RWPE2 (cell line): Measurements from ENCODE around the gene GRIK2.
A peak's percentile ranks its signal among the peaks of the same experiment; 100 is the strongest.

Source experiments
- ATAC-seq: fragments of 200-7000 bp; cut with Tn5 transposase; 3 replicates; pipeline ENCODE4 v1.9.1; 2021; ENCODE audit warnings: low read depth
- DNase-seq: peaks from one replicate; pipeline ENCODE4 v3.0.0-alpha.2; 2020; ENCODE audit warnings: low spot score
- H3K27ac ChIP-seq: fragments of 450-650 bp; 2 replicates; pipeline ENCODE4 v1.5.1; 2017; ENCODE audit warnings: mild to moderate bottlenecking; ENCODE audit not compliant: poor library complexity, severe bottlenecking
- H3K27me3 ChIP-seq: fragments of 250-450 bp; sonication (Bioruptor Pico); 2 replicates; pipeline ENCODE4 v1.5.1; 2021; ENCODE audit warnings: mild to moderate bottlenecking, moderate library complexity; ENCODE audit not compliant: insufficient read depth, poor library complexity, severe bottlenecking
- H3K36me3 ChIP-seq: fragments of 250-450 bp; sonication (Bioruptor Pico); 2 replicates; pipeline ENCODE4 v1.5.1; 2020; ENCODE audit warnings: low read depth, mild to moderate bottlenecking, moderate library complexity
- H3K4me1 ChIP-seq: fragments of 250-450 bp; sonication (Bioruptor Pico); 2 replicates; pipeline ENCODE4 v1.5.1; 2021; ENCODE audit warnings: mild to moderate bottlenecking, moderate library complexity; ENCODE audit not compliant: insufficient read depth, poor library complexity, severe bottlenecking
- H3K4me3 ChIP-seq: fragments of 250-450 bp; sonication (Bioruptor Pico); 2 replicates; pipeline ENCODE4 v1.5.1; 2021; ENCODE audit warnings: mild to moderate bottlenecking, moderate library complexity; ENCODE audit not compliant: severe bottlenecking
- H3K9me3 ChIP-seq: fragments of 250-450 bp; sonication (Bioruptor Pico); 2 replicates; pipeline ENCODE4 v1.5.1; 2021; ENCODE audit warnings: mild to moderate bottlenecking, moderate library complexity; ENCODE audit not compliant: severe bottlenecking
- CTCF ChIP-seq: fragments of 450-650 bp; IDR thresholded peaks from one replicate; pipeline ENCODE4 v1.5.1; 2017; ENCODE audit warnings: mild to moderate bottlenecking, moderate library complexity; ENCODE audit not compliant: poor library complexity, severe bottlenecking

Gene GRIK2

DNA sequence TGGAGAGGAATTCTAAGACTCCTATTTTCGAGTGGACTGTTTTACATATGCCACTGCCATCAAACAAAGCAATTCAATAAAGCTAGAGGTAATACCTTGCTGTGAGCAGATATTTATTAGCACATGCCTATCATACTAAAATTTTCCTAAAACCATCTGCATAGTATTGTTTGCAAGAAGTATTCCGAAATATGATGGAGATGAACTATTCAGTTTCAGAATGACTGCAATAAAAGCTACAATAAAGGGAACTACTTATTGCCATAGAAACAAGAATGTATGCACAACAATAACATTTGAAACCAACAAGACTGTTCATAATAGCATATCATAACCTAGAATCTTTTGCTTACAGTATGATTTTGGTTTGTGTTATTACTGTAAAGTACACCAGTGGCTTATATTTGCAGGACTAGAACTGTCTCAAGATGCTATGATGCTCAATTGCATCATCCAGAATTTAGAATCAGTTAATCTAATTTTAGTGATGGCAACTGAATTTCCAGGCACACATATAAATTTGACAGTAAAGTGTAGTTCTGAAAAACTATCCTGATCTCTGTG is 144.3 kb downstream of the GRIK2 start:
- ATAC-seq (no peak), DNase-seq (no peak)
- Histone ChIP-seq H3K4me3 (no peak overlapping the region), H3K27me3 (no peaks in the 10 kb centered on the region), H3K36me3 (no peaks in the 10 kb centered on the region), H3K9me3 (no peaks in the 10 kb centered on the region), H3K4me1 (peaks cover 16% of the 10 kb centered on the region), H3K27ac (no peak overlapping the region)
- TF ChIP-seq CTCF = no peak

DNA sequence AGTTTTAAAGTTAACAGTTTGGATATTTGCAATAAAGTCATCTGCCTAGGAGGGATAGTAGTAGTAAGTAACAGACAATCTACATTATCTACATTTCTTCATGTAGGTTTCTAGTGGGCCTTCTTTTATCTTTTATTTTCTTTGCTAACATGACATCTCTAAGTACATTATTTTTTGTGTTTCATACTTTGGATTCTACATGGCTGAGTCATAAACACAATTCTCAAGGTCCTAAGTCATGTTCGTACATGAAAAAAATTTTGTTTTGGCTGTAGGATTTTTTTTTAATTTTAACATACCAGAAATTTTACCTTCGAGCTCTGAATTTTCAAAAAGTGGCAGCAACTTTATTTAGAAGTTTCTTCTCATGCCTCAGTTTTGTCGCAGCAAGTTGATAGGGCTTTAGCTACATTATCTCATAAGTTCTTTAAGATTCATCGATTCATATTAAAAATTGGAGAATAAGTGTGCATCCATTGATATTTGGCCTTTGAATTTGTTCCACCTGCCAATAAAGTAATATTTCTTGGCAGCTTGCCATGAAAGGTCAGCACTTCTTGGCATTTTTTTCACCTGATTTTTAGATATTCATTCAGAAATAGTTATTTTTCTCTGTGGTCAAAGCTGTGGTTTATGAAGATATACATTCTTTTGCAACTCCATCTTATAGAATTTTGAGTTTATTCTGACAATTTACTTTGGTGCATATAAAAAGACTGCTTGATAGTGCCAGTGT is 146.2 kb downstream of the GRIK2 start:
- DNase-seq (no peak), ATAC-seq (peak; percentile 64)
- Histone ChIP-seq H3K4me1 (peaks cover 19% of the 10 kb centered on the region), H3K4me3 (no peak overlapping the region), H3K27me3 (no peaks in the 10 kb centered on the region), H3K36me3 (no peaks in the 10 kb centered on the region), H3K9me3 (no peaks in the 10 kb centered on the region), H3K27ac (peak overlapping the region; percentile 39)
- TF ChIP-seq CTCF = no peak

DNA sequence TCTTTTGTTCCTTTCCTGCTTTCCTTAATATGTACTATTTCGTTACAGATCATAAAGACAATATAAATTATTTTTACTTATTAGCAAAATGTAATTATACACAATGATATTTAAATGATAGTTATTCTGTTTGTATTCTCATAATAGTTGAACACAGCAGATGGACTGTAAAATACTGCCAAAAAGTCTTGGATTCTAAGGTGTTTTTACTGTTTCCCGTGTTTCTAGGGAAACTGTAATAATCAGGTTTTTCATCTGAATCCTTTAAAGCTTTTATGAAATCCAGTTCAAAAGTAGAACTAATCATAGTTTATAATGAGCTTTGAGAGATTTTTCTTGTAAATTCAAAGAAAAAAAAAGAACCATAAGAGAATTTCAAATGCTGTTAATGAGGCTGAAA is 148.4 kb downstream of the GRIK2 start:
- DNase-seq (no peak), ATAC-seq (no peak)
- Histone ChIP-seq H3K36me3 (no peaks in the 10 kb centered on the region), H3K27ac (no peak overlapping the region), H3K4me3 (no peak overlapping the region), H3K9me3 (no peaks in the 10 kb centered on the region), H3K4me1 (peaks cover 19% of the 10 kb centered on the region), H3K27me3 (no peaks in the 10 kb centered on the region)
- TF ChIP-seq CTCF = no peak

GRCh38 chr6:101543796-101544195 is 150.3 kb downstream of the GRIK2 start:
- ATAC-seq (no peak), DNase-seq (no peak)
- TF ChIP-seq CTCF = no peak
- H3K4me3 ChIP-seq = no peak overlapping the region
- H3K36me3 ChIP-seq = no peaks in the 10 kb centered on the region
- no peaks in the 10 kb centered on the region for H3K9me3 ChIP-seq
- peaks cover 19% of the 10 kb centered on the region for H3K4me1 ChIP-seq
- no peaks in the 10 kb centered on the region for H3K27me3 ChIP-seq
- no peak overlapping the region for H3K27ac ChIP-seq

DNA sequence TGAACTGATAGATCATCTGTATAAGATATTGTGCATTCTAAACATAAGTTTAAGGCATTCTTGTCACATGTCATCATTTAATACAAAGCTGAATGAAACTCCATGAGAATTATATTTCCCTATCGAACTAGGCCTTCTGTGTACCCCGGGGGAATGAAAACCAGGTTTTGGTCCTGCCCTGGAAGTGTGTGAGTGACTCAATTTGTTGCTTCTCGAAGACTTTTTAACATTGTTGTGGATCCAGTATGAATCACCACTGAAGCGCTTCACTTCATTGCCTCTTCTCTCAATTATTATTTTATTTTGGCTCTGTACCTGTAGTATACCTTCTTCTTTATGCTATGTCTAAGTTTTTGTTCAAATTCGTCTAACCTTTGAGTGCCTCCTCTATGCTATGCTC is 150.8 kb downstream of the GRIK2 start:
- H3K36me3 ChIP-seq = no peaks in the 10 kb centered on the region
- no peaks in the 10 kb centered on the region for H3K9me3 ChIP-seq
- H3K27ac ChIP-seq = no peak overlapping the region
- H3K4me1 ChIP-seq = peaks cover 15% of the 10 kb centered on the region
- no peak for TF ChIP-seq CTCF
- H3K27me3 ChIP-seq = no peaks in the 10 kb centered on the region
- ATAC-seq (peak; percentile 61; the same call in 2 of the 3 replicates), DNase-seq (no peak)
- H3K4me3 ChIP-seq = no peak overlapping the region
